DND-41 (cell line): ENCODE measurements around the gene PBOV1.

Experiments
- ATAC-seq: fragments of 200-7000 bp; cut with Tn5 transposase; 3 replicates; pipeline ENCODE4 v1.9.1; 2021; ENCODE audit warnings: low read depth; ENCODE audit not compliant: insufficient read depth
- DNase-seq: peaks from one replicate; pipeline ENCODE4 v3.0.0-alpha.2; 2020
- H2AFZ ChIP-seq: 2 replicates; pipeline ENCODE4 v1.6.0; 2012; ENCODE audit warnings: low read depth, low read length
- H3K27ac ChIP-seq: 2 replicates; pipeline ENCODE4 v1.5.1; 2012; ENCODE audit warnings: low read length, inconsistent platforms
- H3K27me3 ChIP-seq: fragments of 200-600 bp; sonication (generic); 2 replicates; pipeline ENCODE4 v1.6.0; 2012; ENCODE audit warnings: low read length, mild to moderate bottlenecking, inconsistent platforms; ENCODE audit not compliant: insufficient read depth, poor library complexity
- H3K36me3 ChIP-seq: 2 replicates; pipeline ENCODE4 v1.5.1; 2012; ENCODE audit warnings: low read length, inconsistent platforms; ENCODE audit not compliant: insufficient read depth
- H3K4me1 ChIP-seq: 2 replicates; pipeline ENCODE4 v1.5.1; 2012; ENCODE audit warnings: mild to moderate bottlenecking, low read length; ENCODE audit not compliant: insufficient read depth
- H3K4me2 ChIP-seq: 2 replicates; pipeline ENCODE4 v1.6.0; 2012; ENCODE audit warnings: mild to moderate bottlenecking, moderate library complexity, low read length, inconsistent platforms; ENCODE audit not compliant: insufficient read depth
- H3K4me3 ChIP-seq, 2 experiments: fragments of 200-600 bp in 1 of 2; shearing (Covaris generic) in 1 of 2; 2 replicates each; pipeline ENCODE4 v1.5.1; 2012 to 2016; ENCODE audit warnings: inconsistent platforms in 2 of 2, low read length in 2 of 2, mild to moderate bottlenecking in 2 of 2, low read depth in 1 of 2, moderate library complexity in 1 of 2
- H3K79me2 ChIP-seq: 2 replicates; pipeline ENCODE4 v1.6.0; 2012; ENCODE audit warnings: low read length, inconsistent platforms; ENCODE audit not compliant: insufficient read depth
- H3K9ac ChIP-seq: 2 replicates; pipeline ENCODE4 v1.6.0; 2012; ENCODE audit warnings: low read depth, mild to moderate bottlenecking, inconsistent platforms, low read length, moderate library complexity
- H3K9me3 ChIP-seq: 2 replicates; pipeline ENCODE4 v1.5.1; 2012; ENCODE audit warnings: low read length, moderate library complexity, mild to moderate bottlenecking, inconsistent platforms; ENCODE audit not compliant: insufficient read depth, severe bottlenecking
- H4K20me1 ChIP-seq: 2 replicates; pipeline ENCODE4 v1.6.0; 2012; ENCODE audit warnings: low read length; ENCODE audit not compliant: insufficient read depth
- EZH2 ChIP-seq: IDR thresholded peaks from 3 replicates; pipeline ENCODE4 v1.6.1; 2012; ENCODE audit warnings: borderline replicate concordance, low read depth, mild to moderate bottlenecking, moderate library complexity, low read length, inconsistent platforms; ENCODE audit not compliant: severe bottlenecking
- TF ChIP-seq, protein P1 (sequence below): IDR thresholded peaks from 2 replicates; pipeline ENCODE4 v1.5.1; 2012; ENCODE audit warnings: borderline replicate concordance, low read length, moderate library complexity, mild to moderate bottlenecking; ENCODE audit not compliant: poor library complexity, severe bottlenecking; ENCODE audit errors: extremely low read depth

The PBOV1 gene

DNA sequence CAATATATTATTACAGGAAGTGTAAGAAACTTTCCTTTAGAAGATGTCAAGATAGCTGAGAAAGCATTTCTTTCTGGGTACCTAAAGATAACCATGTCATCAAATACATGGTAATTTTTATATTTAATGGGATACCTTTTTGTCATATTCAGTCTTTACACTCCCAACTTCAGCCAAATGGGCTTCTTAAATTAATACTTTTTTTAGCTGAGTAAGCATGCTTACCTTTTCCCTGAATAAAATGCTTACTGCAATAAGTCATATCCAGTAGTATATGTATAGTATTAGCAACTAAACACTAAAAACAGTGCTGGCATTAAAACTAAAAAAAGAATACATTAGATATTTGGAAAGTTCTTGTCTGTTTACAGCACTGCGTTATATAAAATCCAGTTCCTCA lies 17.4 kb upstream of the PBOV1 start:
- no peak overlapping the region for H3K4me2 ChIP-seq
- H3K27ac ChIP-seq, result no peak overlapping the region
- no peaks in the 10 kb centered on the region for H3K79me2 ChIP-seq
- no peaks in the 10 kb centered on the region for H3K36me3 ChIP-seq
- H2AFZ ChIP-seq, result no peak overlapping the region
- ATAC-seq (no peak), DNase-seq (no peak)
- no peaks in the 10 kb centered on the region for H4K20me1 ChIP-seq
- no peak overlapping the region for H3K9ac ChIP-seq
- H3K9me3 ChIP-seq, result no peaks in the 10 kb centered on the region
- H3K4me3 ChIP-seq, result no peak overlapping the region
- TF ChIP-seq, protein P1, sequence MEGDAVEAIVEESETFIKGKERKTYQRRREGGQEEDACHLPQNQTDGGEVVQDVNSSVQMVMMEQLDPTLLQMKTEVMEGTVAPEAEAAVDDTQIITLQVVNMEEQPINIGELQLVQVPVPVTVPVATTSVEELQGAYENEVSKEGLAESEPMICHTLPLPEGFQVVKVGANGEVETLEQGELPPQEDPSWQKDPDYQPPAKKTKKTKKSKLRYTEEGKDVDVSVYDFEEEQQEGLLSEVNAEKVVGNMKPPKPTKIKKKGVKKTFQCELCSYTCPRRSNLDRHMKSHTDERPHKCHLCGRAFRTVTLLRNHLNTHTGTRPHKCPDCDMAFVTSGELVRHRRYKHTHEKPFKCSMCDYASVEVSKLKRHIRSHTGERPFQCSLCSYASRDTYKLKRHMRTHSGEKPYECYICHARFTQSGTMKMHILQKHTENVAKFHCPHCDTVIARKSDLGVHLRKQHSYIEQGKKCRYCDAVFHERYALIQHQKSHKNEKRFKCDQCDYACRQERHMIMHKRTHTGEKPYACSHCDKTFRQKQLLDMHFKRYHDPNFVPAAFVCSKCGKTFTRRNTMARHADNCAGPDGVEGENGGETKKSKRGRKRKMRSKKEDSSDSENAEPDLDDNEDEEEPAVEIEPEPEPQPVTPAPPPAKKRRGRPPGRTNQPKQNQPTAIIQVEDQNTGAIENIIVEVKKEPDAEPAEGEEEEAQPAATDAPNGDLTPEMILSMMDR, result no peak
- TF ChIP-seq EZH2, result no peak
- peaks cover 9% of the 10 kb centered on the region for H3K27me3 ChIP-seq
- no peaks in the 10 kb centered on the region for H3K4me1 ChIP-seq

DNA sequence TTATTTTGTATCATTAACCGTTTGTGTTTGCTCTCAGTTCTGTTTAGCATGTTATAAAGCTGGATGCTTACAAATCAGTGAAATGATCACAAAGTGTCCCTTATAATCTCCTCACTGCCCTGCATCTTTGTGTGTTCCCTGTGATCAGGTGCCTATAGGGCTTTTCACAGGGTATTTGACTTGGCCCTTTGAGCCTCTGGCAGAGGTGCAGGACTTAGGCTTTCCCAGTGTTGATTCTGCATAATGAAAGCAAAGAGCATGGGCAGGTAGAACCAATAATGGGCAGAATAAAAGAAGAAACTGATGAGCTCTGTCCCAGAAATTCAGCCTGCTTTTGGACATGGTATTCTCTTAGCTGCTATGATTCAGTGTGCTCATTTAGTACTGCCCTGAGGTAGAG lies 16.9 kb upstream of the PBOV1 start:
- no peak for DNase-seq
- Histone ChIP-seq H3K36me3 (no peaks in the 10 kb centered on the region), H3K9me3 (no peaks in the 10 kb centered on the region), H3K79me2 (no peaks in the 10 kb centered on the region), H2AFZ (no peak overlapping the region), H3K4me1 (no peaks in the 10 kb centered on the region), H3K9ac (no peak overlapping the region), H3K4me2 (no peak overlapping the region), H4K20me1 (no peaks in the 10 kb centered on the region), H3K4me3 (no peak overlapping the region), H3K27me3 (peaks cover 7% of the 10 kb centered on the region), H3K27ac (no peak overlapping the region)
- ATAC-seq, result no peak
- TF ChIP-seq EZH2, result no peak
- TF ChIP-seq, protein P1, result no peak

DNA sequence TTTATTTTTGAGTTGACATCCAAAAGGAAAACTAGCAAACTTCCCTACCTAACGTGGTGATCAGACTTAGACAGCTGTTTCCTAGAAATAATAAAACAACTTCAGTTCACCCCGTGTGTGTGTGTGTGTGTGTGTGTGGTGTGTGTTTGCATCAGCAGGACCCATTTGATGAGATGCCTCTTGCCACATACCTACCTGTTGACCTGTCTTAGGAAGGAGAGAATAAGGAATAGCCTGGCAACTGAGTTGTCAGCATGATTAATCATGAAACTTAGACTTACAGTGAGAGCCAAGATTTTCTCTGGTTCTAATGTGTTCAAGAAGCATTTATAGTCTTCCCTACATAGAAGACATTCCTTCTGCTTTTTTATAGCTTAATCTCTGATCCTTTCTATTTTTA lies 16.1 kb upstream of the PBOV1 start:
- Histone ChIP-seq H3K27ac (no peak overlapping the region), H3K36me3 (no peaks in the 10 kb centered on the region), H4K20me1 (no peaks in the 10 kb centered on the region), H2AFZ (no peak overlapping the region), H3K79me2 (no peaks in the 10 kb centered on the region), H3K4me2 (no peak overlapping the region), H3K27me3 (peaks cover 7% of the 10 kb centered on the region), H3K4me3 (no peak overlapping the region), H3K4me1 (no peaks in the 10 kb centered on the region), H3K9me3 (no peaks in the 10 kb centered on the region), H3K9ac (no peak overlapping the region)
- ATAC-seq (no peak), DNase-seq (no peak)
- TF ChIP-seq, protein P1, result no peak
- no peak for TF ChIP-seq EZH2

DNA sequence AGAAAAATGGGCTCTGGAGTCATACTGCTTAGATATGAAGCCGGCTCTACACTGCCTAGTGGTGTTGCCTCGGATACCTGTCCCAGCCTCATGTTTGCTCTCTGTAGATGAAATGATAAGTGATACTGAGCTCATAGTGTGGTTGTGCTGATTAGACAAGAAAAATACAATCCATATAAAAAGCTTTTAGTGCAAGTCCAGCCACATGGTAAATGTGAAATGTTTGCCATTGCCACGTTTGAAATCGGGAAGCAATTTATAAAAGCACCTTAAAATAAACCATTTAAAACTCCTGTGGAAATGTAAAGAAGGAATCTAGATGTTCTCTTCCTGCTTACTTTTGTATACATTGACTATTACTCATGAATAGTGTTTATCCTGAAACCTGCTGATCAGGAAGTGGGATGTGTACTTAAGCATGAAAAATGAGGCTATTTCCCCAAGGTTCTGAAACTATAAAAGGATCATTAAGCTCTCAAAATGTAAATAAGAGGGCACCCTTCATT lies 13.1 kb upstream of the PBOV1 start:
- Histone ChIP-seq H3K9me3 (no peaks in the 10 kb centered on the region), H3K27ac (no peak overlapping the region), H2AFZ (no peak overlapping the region), H3K36me3 (no peaks in the 10 kb centered on the region), H3K9ac (no peak overlapping the region), H4K20me1 (no peaks in the 10 kb centered on the region), H3K4me1 (no peaks in the 10 kb centered on the region), H3K4me3 (no peak overlapping the region), H3K4me2 (no peak overlapping the region), H3K27me3 (peaks cover 7% of the 10 kb centered on the region), H3K79me2 (no peaks in the 10 kb centered on the region)
- no peak for TF ChIP-seq EZH2
- TF ChIP-seq, protein P1, result no peak
- DNase-seq (no peak), ATAC-seq (no peak)
